Measurements from ENCODE around the gene CASP2. TPM values are rescaled to one million over a fixed set of nuclear protein-coding genes. Genes with fewer than 3 reads are reported as not detected.

CASP2 gene
- total and polyA plus RNA-seq, 4 donors: 14.2 to 28.5 (median 19.8) TPM

- Histone ChIP-seq H3K36me3 (ENCODE audit: control insufficient read depth, insufficient read depth, low read length) (no peaks in the 10 kb centered on the region), H3K9me3 (ENCODE audit: control insufficient read depth, insufficient read depth, low read length) (no peaks in the 10 kb centered on the region), H3K27me3 (ENCODE audit: control insufficient read depth, insufficient read depth, low read length) (no peaks in the 10 kb centered on the region), H3K27ac (ENCODE audit: low read depth, low read length) (no peak overlapping the region), H3K4me3 (ENCODE audit: low read depth, low read length) (no peak overlapping the region), H3K4me1 (ENCODE audit: control insufficient read depth, insufficient read depth, low read length) (peaks cover 7% of the 10 kb centered on the region)
- no peak for DNase-seq (ENCODE audit: low read depth in 4 of 6, low spot score in 6 of 6)
- WGBS (ENCODE audit: insufficient coverage): 98% methylated on average over 4 of the region's 4 CpGs
Measured at GRCh38 chr7:143321734-143322133, 33.6 kb downstream of the CASP2 start.

- no peak overlapping the region for H3K4me3 ChIP-seq (ENCODE audit: low read depth, low read length)
- H3K27ac ChIP-seq (ENCODE audit: low read depth, low read length): peak overlapping the region; percentile 29
- WGBS (ENCODE audit: insufficient coverage): 78% methylated on average over 18 of the region's 23 CpGs
- no peaks in the 10 kb centered on the region for H3K36me3 ChIP-seq (ENCODE audit: control insufficient read depth, insufficient read depth, low read length)
- H3K4me1 ChIP-seq (ENCODE audit: control insufficient read depth, insufficient read depth, low read length): peaks cover 7% of the 10 kb centered on the region
- DNase-seq (ENCODE audit: low read depth in 4 of 6, low spot score in 6 of 6): peak in 1 of 6 donors; percentile 39
- no peaks in the 10 kb centered on the region for H3K9me3 ChIP-seq (ENCODE audit: control insufficient read depth, insufficient read depth, low read length)
- H3K27me3 ChIP-seq (ENCODE audit: control insufficient read depth, insufficient read depth, low read length): no peaks in the 10 kb centered on the region
Measured at GRCh38 chr7:143322760-143323633, 34.8 kb downstream of the CASP2 start.

- no peaks in the 10 kb centered on the region for H3K36me3 ChIP-seq (ENCODE audit: control insufficient read depth, insufficient read depth, low read length)
- H3K27me3 ChIP-seq (ENCODE audit: control insufficient read depth, insufficient read depth, low read length): no peaks in the 10 kb centered on the region
- no peaks in the 10 kb centered on the region for H3K9me3 ChIP-seq (ENCODE audit: control insufficient read depth, insufficient read depth, low read length)
- peaks cover 7% of the 10 kb centered on the region for H3K4me1 ChIP-seq (ENCODE audit: control insufficient read depth, insufficient read depth, low read length)
- H3K27ac ChIP-seq (ENCODE audit: low read depth, low read length): peak overlapping the region; percentile 10
- no peak overlapping the region for H3K4me3 ChIP-seq (ENCODE audit: low read depth, low read length)
- 43% methylated on average over 9 of the region's 12 CpGs for WGBS (ENCODE audit: insufficient coverage)
- DNase-seq (ENCODE audit: low read depth in 4 of 6, low spot score in 6 of 6): no peak
Measured at GRCh38 chr7:143323653-143324052, 35.5 kb downstream of the CASP2 start.

- no CpG with 5 or more reads among the region's 2 CpGs for WGBS (ENCODE audit: insufficient coverage)
- no peaks in the 10 kb centered on the region for H3K9me3 ChIP-seq (ENCODE audit: control insufficient read depth, insufficient read depth, low read length)
Measured at GRCh38 chr7:143325240-143325639, 37.1 kb downstream of the CASP2 start.

GRCh38 chr7:143327903-143328302 lies 39.8 kb downstream of the CASP2 start:
- no peak for DNase-seq (ENCODE audit: low read depth in 4 of 6, low spot score in 6 of 6)
- no peak overlapping the region for H3K27ac ChIP-seq (ENCODE audit: low read depth, low read length)
- H3K9me3 ChIP-seq (ENCODE audit: control insufficient read depth, insufficient read depth, low read length): no peaks in the 10 kb centered on the region
- no peak overlapping the region for H3K4me3 ChIP-seq (ENCODE audit: low read depth, low read length)
- no peaks in the 10 kb centered on the region for H3K36me3 ChIP-seq (ENCODE audit: control insufficient read depth, insufficient read depth, low read length)
- no peaks in the 10 kb centered on the region for H3K27me3 ChIP-seq (ENCODE audit: control insufficient read depth, insufficient read depth, low read length)
- H3K4me1 ChIP-seq (ENCODE audit: control insufficient read depth, insufficient read depth, low read length): peaks cover 7% of the 10 kb centered on the region
- 99% methylated on average over 4 of the region's 5 CpGs for WGBS (ENCODE audit: insufficient coverage)

More at GRCh38 chr7:143325240-143325639, 37.1 kb downstream of the CASP2 start:
- peak in 1 of 6 donors; percentile 48 for DNase-seq (ENCODE audit: low read depth in 4 of 6, low spot score in 6 of 6)
- Histone ChIP-seq H3K27ac (ENCODE audit: low read depth, low read length) (no peak overlapping the region), H3K36me3 (ENCODE audit: control insufficient read depth, insufficient read depth, low read length) (no peaks in the 10 kb centered on the region), H3K27me3 (ENCODE audit: control insufficient read depth, insufficient read depth, low read length) (no peaks in the 10 kb centered on the region), H3K4me3 (ENCODE audit: low read depth, low read length) (no peak overlapping the region), H3K4me1 (ENCODE audit: control insufficient read depth, insufficient read depth, low read length) (peaks cover 7% of the 10 kb centered on the region)

GRCh38 chr7:143329471-143330170 lies 41.5 kb downstream of the CASP2 start:
- Histone ChIP-seq H3K27me3 (ENCODE audit: control insufficient read depth, insufficient read depth, low read length) (no peaks in the 10 kb centered on the region), H3K4me1 (ENCODE audit: control insufficient read depth, insufficient read depth, low read length) (no peaks in the 10 kb centered on the region), H3K36me3 (ENCODE audit: control insufficient read depth, insufficient read depth, low read length) (no peaks in the 10 kb centered on the region), H3K9me3 (ENCODE audit: control insufficient read depth, insufficient read depth, low read length) (no peaks in the 10 kb centered on the region), H3K4me3 (ENCODE audit: low read depth, low read length) (no peak overlapping the region), H3K27ac (ENCODE audit: low read depth, low read length) (no peak overlapping the region)
- 84% methylated on average over 6 of the region's 10 CpGs for WGBS (ENCODE audit: insufficient coverage)
- DNase-seq (ENCODE audit: low read depth in 4 of 6, low spot score in 6 of 6): no peak

GRCh38 chr7:143331179-143331801 lies 43.1 kb downstream of the CASP2 start:
- no peak overlapping the region for H3K27ac ChIP-seq (ENCODE audit: low read depth, low read length)
- WGBS (ENCODE audit: insufficient coverage): no CpG with 5 or more reads among the region's 8 CpGs
- no peak for DNase-seq (ENCODE audit: low read depth in 4 of 6, low spot score in 6 of 6)
- no peaks in the 10 kb centered on the region for H3K4me1 ChIP-seq (ENCODE audit: control insufficient read depth, insufficient read depth, low read length)
- H3K9me3 ChIP-seq (ENCODE audit: control insufficient read depth, insufficient read depth, low read length): no peaks in the 10 kb centered on the region
- no peaks in the 10 kb centered on the region for H3K27me3 ChIP-seq (ENCODE audit: control insufficient read depth, insufficient read depth, low read length)
- H3K36me3 ChIP-seq (ENCODE audit: control insufficient read depth, insufficient read depth, low read length): no peaks in the 10 kb centered on the region
- H3K4me3 ChIP-seq (ENCODE audit: low read depth, low read length): no peak overlapping the region

GRCh38 chr7:143334244-143334643 lies 46.1 kb downstream of the CASP2 start:
- H3K27ac ChIP-seq (ENCODE audit: low read depth, low read length): no peak overlapping the region
- WGBS (ENCODE audit: insufficient coverage): no CpG with 5 or more reads among the region's 1 CpG
- DNase-seq (ENCODE audit: low read depth in 4 of 6, low spot score in 6 of 6): no peak
- H3K9me3 ChIP-seq (ENCODE audit: control insufficient read depth, insufficient read depth, low read length): no peaks in the 10 kb centered on the region
- no peak overlapping the region for H3K4me3 ChIP-seq (ENCODE audit: low read depth, low read length)
- H3K36me3 ChIP-seq (ENCODE audit: control insufficient read depth, insufficient read depth, low read length): no peaks in the 10 kb centered on the region
- no peaks in the 10 kb centered on the region for H3K4me1 ChIP-seq (ENCODE audit: control insufficient read depth, insufficient read depth, low read length)
- H3K27me3 ChIP-seq (ENCODE audit: control insufficient read depth, insufficient read depth, low read length): no peaks in the 10 kb centered on the region

- no peaks in the 10 kb centered on the region for H3K27me3 ChIP-seq (ENCODE audit: control insufficient read depth, insufficient read depth, low read length)
- DNase-seq (ENCODE audit: low read depth in 4 of 6, low spot score in 6 of 6): no peak
- H3K36me3 ChIP-seq (ENCODE audit: control insufficient read depth, insufficient read depth, low read length): no peaks in the 10 kb centered on the region
- H3K9me3 ChIP-seq (ENCODE audit: control insufficient read depth, insufficient read depth, low read length): no peaks in the 10 kb centered on the region
- no peaks in the 10 kb centered on the region for H3K4me1 ChIP-seq (ENCODE audit: control insufficient read depth, insufficient read depth, low read length)
- no peak overlapping the region for H3K27ac ChIP-seq (ENCODE audit: low read depth, low read length)
- 100% methylated on average over 1 of the region's 3 CpGs for WGBS (ENCODE audit: insufficient coverage)
- H3K4me3 ChIP-seq (ENCODE audit: low read depth, low read length): no peak overlapping the region
Measured at GRCh38 chr7:143337216-143337615, 49.1 kb downstream of the CASP2 start.
